SK-N-MC (cell line): ENCODE measurements around the gene FBXL16.
A peak's percentile ranks its signal among the peaks of the same experiment; 100 is the strongest.

Source experiments
- DNase-seq: peaks from one replicate; pipeline ENCODE4 v3.0.0-alpha.2; 2011; ENCODE audit warnings: low read depth, low spot score
- H3K27ac ChIP-seq: fragments of 200-600 bp; sonication (generic); 2 replicates; pipeline ENCODE4 v1.5.1; 2016; ENCODE audit warnings: mixed run types
- H3K36me3 ChIP-seq: fragments of 200-600 bp; sonication (generic); 2 replicates; pipeline ENCODE4 v1.6.1; 2017; ENCODE audit warnings: antibody characterized with exemption, low read length, mixed read lengths; ENCODE audit not compliant: insufficient read depth
- H3K4me3 ChIP-seq: fragments of 200-600 bp; sonication (generic); 2 replicates; pipeline ENCODE4 v1.5.1; 2016
- H3K9ac ChIP-seq: fragments of 200-600 bp; sonication (generic); 2 replicates; pipeline ENCODE4 v1.8.0; 2017; ENCODE audit warnings: mixed run types, mixed read lengths; ENCODE audit not compliant: insufficient read length
- H3K9me3 ChIP-seq: fragments of 200-600 bp; sonication (generic); 2 replicates; pipeline ENCODE4 v1.6.1; 2017; ENCODE audit warnings: low read depth, mild to moderate bottlenecking, antibody characterized with exemption, low read length, moderate library complexity, mixed read lengths
- EZH2 ChIP-seq: fragments of 200-600 bp; sonication (generic); IDR thresholded peaks from one replicate; pipeline ENCODE4 v1.6.1; 2017; ENCODE audit warnings: antibody characterized with exemption
- FOXP2 ChIP-seq: optimal IDR thresholded peaks from 2 replicates; pipeline ENCODE3; 2011; ENCODE audit warnings: mild to moderate bottlenecking, moderate library complexity; ENCODE audit not compliant: insufficient read depth; ENCODE audit errors: extremely low read length, control extremely low read depth
- POLR2AphosphoS5 ChIP-seq: IDR thresholded peaks from 2 replicates; pipeline ENCODE4 v1.6.1; 2012; ENCODE audit warnings: mild to moderate bottlenecking, low read depth, low read length, borderline replicate concordance

FBXL16 gene

DNA sequence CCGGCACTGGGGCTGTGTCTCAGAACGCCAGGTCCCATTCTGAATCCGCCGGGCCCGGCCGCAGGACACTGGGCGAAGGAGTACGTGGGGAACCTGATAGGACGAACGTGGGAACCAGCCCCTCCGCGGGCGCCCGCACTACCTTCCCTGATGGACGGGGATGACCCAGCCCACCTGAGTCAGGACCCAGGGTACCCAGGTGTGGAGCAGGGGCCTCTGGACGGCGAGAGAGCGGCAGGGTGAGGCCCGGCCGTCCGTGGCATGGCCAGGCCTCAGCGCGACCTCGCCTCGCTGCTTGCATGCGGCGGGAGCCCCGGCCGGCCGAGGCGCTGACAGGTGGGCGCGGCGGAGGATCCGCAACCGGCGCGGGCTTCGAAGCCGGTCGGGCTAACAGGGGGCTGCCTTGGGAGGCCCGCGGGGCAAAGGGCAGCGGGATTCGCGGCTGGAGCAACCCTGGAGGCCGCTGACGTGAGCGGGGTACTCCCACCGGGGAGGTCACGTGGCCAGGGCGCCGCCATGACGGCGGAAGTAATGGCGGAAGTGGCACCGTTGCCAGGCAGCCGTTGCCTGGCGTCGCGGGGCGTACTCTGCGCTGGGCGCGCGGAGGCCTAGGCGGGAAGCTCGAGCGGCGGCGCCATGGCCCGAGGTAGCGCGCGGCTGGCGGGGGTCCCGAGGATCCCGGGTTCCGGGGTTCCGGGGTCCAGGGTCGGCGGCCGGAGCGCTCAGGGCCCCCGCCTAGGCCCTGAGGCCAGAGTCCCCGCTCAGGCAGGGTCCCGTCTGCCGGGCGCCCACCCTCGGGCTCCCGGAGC is 56.6 kb downstream of the FBXL16 start, which contains the start of gene WDR90:
WDR90 (plus strand) TSS at position 585 of the 809 bp plus-strand sequence; CDS start at position 637, 52 bp downstream.
- Histone ChIP-seq H3K9me3 (no peaks in the 10 kb centered on the region), H3K36me3 (no peaks in the 10 kb centered on the region), H3K27ac (peak within 1 kb of the TSS; percentile 86), H3K9ac (peak within 1 kb of the TSS; percentile 96), H3K4me3 (peak within 1 kb of the TSS; percentile 91)
- peak; percentile 78; the same call in 1 of the 2 replicates for TF ChIP-seq POLR2AphosphoS5
- no peak for TF ChIP-seq FOXP2
- DNase-seq: peak; percentile 28

DNA sequence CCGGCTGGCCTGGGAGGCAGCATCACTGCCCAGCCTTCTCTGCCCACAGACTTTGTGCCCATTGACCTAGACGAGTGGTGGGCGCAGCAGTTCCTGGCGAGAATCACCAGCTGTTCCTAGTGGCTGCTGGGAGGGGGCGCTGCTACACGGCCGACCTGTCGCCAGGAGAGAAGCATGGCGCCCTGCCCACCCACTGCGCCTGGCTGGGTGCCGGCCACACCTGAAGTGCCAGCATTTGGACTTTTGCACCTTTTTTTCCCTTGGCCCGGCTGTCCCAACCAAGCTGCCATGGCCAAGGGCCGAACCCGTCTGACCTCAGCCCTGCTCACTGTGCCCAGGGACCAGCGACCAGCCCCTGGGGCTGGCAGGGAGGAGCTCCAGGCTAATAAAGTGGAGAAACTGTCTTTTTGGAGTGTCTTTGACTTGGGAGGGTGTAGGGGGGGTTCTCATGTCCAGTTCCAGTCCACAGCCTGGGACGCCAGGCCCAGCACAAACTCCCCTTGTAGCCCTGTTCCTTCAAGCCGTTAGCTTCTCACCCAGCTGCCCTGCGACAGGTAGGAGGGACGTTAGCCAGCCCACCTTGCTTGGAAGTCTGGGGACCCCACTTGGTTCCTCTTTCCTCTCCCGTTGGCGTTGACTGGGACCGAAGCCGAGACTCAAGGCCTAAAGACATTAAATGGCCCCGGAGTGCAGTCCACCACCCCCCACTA is 57.4 kb downstream of the FBXL16 start:
- no peaks in the 10 kb centered on the region for H3K9me3 ChIP-seq
- H3K4me3 ChIP-seq: peak overlapping the region; percentile 91
- peak overlapping the region; percentile 96 for H3K9ac ChIP-seq
- no peak for DNase-seq
- H3K36me3 ChIP-seq: no peaks in the 10 kb centered on the region
- H3K27ac ChIP-seq: peak overlapping the region; percentile 86
- no peak for TF ChIP-seq FOXP2
- no peak; the same call in 1 of the 2 replicates for TF ChIP-seq POLR2AphosphoS5
- no peak for TF ChIP-seq EZH2

DNA sequence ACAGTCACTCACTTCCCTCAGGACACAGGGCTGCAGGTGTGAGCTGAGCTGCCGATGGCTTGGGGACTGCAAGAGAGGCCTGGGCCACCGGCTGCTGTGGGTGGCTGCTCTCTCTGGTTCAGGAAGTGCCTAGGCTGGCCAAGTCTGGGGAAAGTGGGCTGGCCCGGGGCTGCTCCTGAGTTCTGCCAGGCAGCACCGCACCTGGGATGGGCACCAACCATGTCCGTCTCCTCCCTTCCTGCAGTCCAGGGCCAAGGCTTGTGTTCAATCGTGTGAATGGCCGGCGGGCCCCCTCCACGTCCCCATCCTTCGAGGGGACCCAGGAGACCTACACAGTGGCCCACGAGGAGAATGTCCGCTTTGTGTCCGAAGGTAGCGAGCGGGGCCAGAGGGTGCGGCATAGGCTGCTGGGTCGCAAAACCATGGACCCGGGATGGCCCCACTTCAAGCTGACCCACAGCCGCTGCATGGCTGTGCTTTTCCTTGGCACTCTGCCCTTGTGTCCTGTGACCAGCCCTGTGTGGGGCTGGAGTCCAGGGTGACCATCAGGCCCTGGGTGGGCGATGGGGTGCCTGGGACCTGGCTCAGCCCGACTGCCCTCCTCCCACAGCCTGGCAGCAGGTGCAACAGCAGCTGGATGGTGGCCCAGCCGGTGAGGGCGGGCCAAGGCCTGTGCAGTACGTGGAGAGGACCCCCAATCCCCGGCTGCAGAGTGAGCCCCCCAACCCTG is 58.3 kb downstream of the FBXL16 start:
- TF ChIP-seq EZH2: no peak
- TF ChIP-seq FOXP2: no peak
- peak; percentile 1; the same call in 1 of the 2 replicates for TF ChIP-seq POLR2AphosphoS5
- Histone ChIP-seq H3K9me3 (no peaks in the 10 kb centered on the region), H3K36me3 (no peaks in the 10 kb centered on the region), H3K9ac (no peak overlapping the region), H3K27ac (no peak overlapping the region), H3K4me3 (no peak overlapping the region)
- no peak for DNase-seq

DNA sequence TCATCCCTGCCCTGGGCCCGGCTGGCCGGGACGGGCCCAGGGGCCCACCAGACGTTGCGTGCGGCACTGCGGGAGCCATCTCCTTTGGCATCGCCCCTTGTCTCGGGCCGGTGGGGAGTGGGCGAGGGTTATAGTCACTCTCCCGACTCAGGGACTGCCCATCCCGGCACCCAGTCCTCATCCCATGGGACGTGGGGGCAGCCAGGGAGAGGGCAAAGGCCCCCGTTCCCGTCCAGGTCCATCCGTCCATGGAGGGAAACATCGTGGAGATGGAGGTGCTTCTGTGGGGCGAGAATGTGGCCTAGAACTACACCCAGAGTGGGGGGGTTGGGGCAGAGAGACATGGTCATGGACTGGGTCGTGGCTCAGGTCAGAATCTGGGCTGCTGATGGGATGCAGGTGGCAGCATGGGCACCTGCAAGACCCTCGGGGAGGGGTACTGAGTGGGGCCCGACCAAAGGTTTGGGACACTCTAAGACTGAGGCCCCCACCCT is 58.9 kb downstream of the FBXL16 start:
- H3K36me3 ChIP-seq: no peaks in the 10 kb centered on the region
- TF ChIP-seq POLR2AphosphoS5 (0 out of 2 replicates have a peak, but pooled peaks have one; percentile 2), FOXP2 (no peak), EZH2 (no peak)
- H3K27ac ChIP-seq: no peak overlapping the region
- H3K9me3 ChIP-seq: no peaks in the 10 kb centered on the region
- no peak overlapping the region for H3K4me3 ChIP-seq
- no peak overlapping the region for H3K9ac ChIP-seq
- DNase-seq: no peak

- no peak for DNase-seq
- TF ChIP-seq EZH2 (no peak), POLR2AphosphoS5 (no peak), FOXP2 (no peak)
- no peak overlapping the region for H3K9ac ChIP-seq
- no peaks in the 10 kb centered on the region for H3K36me3 ChIP-seq
- H3K9me3 ChIP-seq: no peaks in the 10 kb centered on the region
- H3K4me3 ChIP-seq: no peak overlapping the region
- H3K27ac ChIP-seq: peak overlapping the region; percentile 60; the same call in 1 of the 2 replicates
These were observed 59.5 kb downstream of the FBXL16 start for GRCh38 chr16:645852-646678.

DNA sequence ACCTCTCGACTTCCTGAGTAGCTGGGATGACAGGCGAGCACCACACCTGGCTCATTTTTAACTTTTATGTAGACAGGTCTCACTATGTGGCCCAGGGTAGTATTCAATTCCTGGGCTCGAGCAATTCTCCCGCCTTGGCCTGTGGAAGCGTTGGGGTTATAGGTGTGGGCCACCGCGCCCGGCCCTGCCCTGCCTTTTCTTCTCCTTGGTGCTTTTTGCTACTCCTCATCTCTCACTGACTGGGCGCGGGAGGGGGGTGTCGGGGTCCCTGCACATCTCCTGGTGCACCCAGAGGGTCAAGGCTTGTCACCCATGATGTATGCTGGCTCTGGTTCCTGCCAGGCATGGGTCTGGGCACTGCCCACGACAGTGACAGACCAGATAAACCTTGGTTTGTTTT is 61.0 kb downstream of the FBXL16 start:
- Histone ChIP-seq H3K9me3 (no peaks in the 10 kb centered on the region), H3K36me3 (no peaks in the 10 kb centered on the region), H3K9ac (no peak overlapping the region), H3K4me3 (no peak overlapping the region), H3K27ac (no peak overlapping the region)
- TF ChIP-seq FOXP2 (no peak), EZH2 (no peak), POLR2AphosphoS5 (no peak)
- DNase-seq: no peak

- Histone ChIP-seq H3K36me3 (no peaks in the 10 kb centered on the region), H3K27ac (no peak overlapping the region), H3K9ac (no peak overlapping the region), H3K4me3 (peak overlapping the region; percentile 85), H3K9me3 (no peaks in the 10 kb centered on the region)
- TF ChIP-seq FOXP2: no peak
- no peak for TF ChIP-seq POLR2AphosphoS5
- TF ChIP-seq EZH2: no peak
- DNase-seq: no peak
These were observed 62.6 kb downstream of the FBXL16 start for GRCh38 chr16:643050-643368.
